Suprapubic skin (tissue), 4 donors: ENCODE measurements around the gene ASH1L. TPM values are rescaled to one million over a fixed set of nuclear protein-coding genes. Genes with fewer than 3 reads are reported as not detected.
"Not testable (repeated sequence)": the region's sequence is repeated elsewhere in the genome, so short reads cannot be mapped to it uniquely, and the experiment has no call there.

Experiments used
- DNase-seq, 2 donors: peaks; one replicate each; pipeline ENCODE4 v3.0.0-alpha.2; 2019; ENCODE audit warnings: low spot score in 2 of 2
- H3K27ac ChIP-seq: fragments of 200-600 bp; sonication (generic); one replicate; pipeline ENCODE4 v1.5.1; 2019
- H3K27me3 ChIP-seq: fragments of 200-600 bp; sonication (generic); one replicate; pipeline ENCODE4 v1.5.1; 2019
- H3K36me3 ChIP-seq: fragments of 200-600 bp; sonication (generic); one replicate; pipeline ENCODE4 v1.5.1; 2019
- H3K4me1 ChIP-seq: fragments of 200-600 bp; sonication (generic); one replicate; pipeline ENCODE4 v1.5.1; 2019
- H3K4me3 ChIP-seq: fragments of 200-600 bp; sonication (generic); one replicate; pipeline ENCODE4 v1.5.1; 2019; ENCODE audit warnings: mild to moderate bottlenecking
- H3K9me3 ChIP-seq: fragments of 200-600 bp; sonication (generic); one replicate; pipeline ENCODE4 v1.5.1; 2019
- CTCF ChIP-seq, 2 donors: fragments of 200-600 bp in 1 of 2; fragments of 450-650 bp in 1 of 2; sonication (generic) in 1 of 2; IDR thresholded peaks; one replicate each; pipeline ENCODE4 v1.5.1; 2016 to 2019; ENCODE audit warnings: antibody characterized with exemption in 2 of 2, mild to moderate bottlenecking in 1 of 2, moderate library complexity in 1 of 2
- EP300 ChIP-seq: sonication (generic); formaldehyde crosslinking; IDR thresholded peaks from one replicate; pipeline ENCODE4 v1.6.1; 2017; ENCODE audit warnings: antibody characterized with exemption
- POLR2A ChIP-seq, 2 donors: fragments of 450-650 bp; IDR thresholded peaks; one replicate each; pipeline ENCODE4 v1.6.1; 2017; ENCODE audit warnings: antibody characterized with exemption in 2 of 2, mild to moderate bottlenecking in 2 of 2, moderate library complexity in 2 of 2
- POLR2AphosphoS5 ChIP-seq, 3 donors: sonication (generic); formaldehyde crosslinking; IDR thresholded peaks; one replicate each; pipeline ENCODE4 v1.6.1; 2017; ENCODE audit warnings: antibody characterized with exemption in 3 of 3
- WGBS: methylation state at CpG from one replicate; pipeline ENCODE4 v1.1.5; 2018; 5-methylcytosine and 5-hydroxymethylcytosine counted together
- total RNA-seq, 4 donors: library from RNA; depleted of rRNA; stranded (reverse); fragments of >200 nt; gene quantifications; one replicate each; pipeline ENCODE4 v1.1.0, GENCODE V29; 2016

Gene ASH1L
- total RNA-seq, 4 donors from 2014 or later = 51.9 to 121 (median 66.2) TPM

GRCh38 chr1:155457266-155457665 lies 105.3 kb downstream of the ASH1L start:
- WGBS = 94% methylated on average over 2 of the region's 2 CpGs
- Histone ChIP-seq H3K36me3 (peaks cover 16% of the 10 kb centered on the region), H3K27me3 (no peaks in the 10 kb centered on the region), H3K27ac (no peak overlapping the region), H3K4me3 (no peak overlapping the region), H3K9me3 (no peaks in the 10 kb centered on the region), H3K4me1 (no peaks in the 10 kb centered on the region)
- no peak for TF ChIP-seq POLR2A (IDR thresholded peaks at IDR 0.05)
- TF ChIP-seq CTCF (IDR thresholded peaks at IDR 0.05) = no peak
- TF ChIP-seq POLR2AphosphoS5 (IDR thresholded peaks at IDR 0.05) = no peak
- TF ChIP-seq EP300 = no peak
- no peak for DNase-seq

- Histone ChIP-seq H3K27ac (no peak overlapping the region), H3K9me3 (no peaks in the 10 kb centered on the region), H3K4me1 (no peaks in the 10 kb centered on the region), H3K36me3 (peaks cover 20% of the 10 kb centered on the region), H3K27me3 (no peaks in the 10 kb centered on the region), H3K4me3 (no peak overlapping the region)
- no peak for DNase-seq
- WGBS = 68% methylated on average over 1 of the region's 1 CpG
- TF ChIP-seq POLR2AphosphoS5 (IDR thresholded peaks at IDR 0.05) = no peak
- no peak for TF ChIP-seq POLR2A (IDR thresholded peaks at IDR 0.05)
- no peak for TF ChIP-seq CTCF (IDR thresholded peaks at IDR 0.05)
- TF ChIP-seq EP300 = no peak
Observed at GRCh38 chr1:155455588-155456195, 106.9 kb downstream of the ASH1L start.

- no peaks in the 10 kb centered on the region for H3K9me3 ChIP-seq
- peaks cover 32% of the 10 kb centered on the region for H3K36me3 ChIP-seq
- no peak for DNase-seq
- H3K4me3 ChIP-seq = no peak overlapping the region
- no peak for TF ChIP-seq EP300
- no peak for TF ChIP-seq POLR2AphosphoS5 (IDR thresholded peaks at IDR 0.05)
- WGBS = 100% methylated on average over 1 of the region's 1 CpG
- H3K27me3 ChIP-seq = no peaks in the 10 kb centered on the region
- no peaks in the 10 kb centered on the region for H3K4me1 ChIP-seq
- no peak overlapping the region for H3K27ac ChIP-seq
Observed at GRCh38 chr1:155454096-155454495, 108.5 kb downstream of the ASH1L start.

- Histone ChIP-seq H3K27me3 (no peaks in the 10 kb centered on the region), H3K27ac (no peak overlapping the region), H3K4me3 (no peak overlapping the region), H3K36me3 (peaks cover 39% of the 10 kb centered on the region), H3K9me3 (no peaks in the 10 kb centered on the region), H3K4me1 (no peaks in the 10 kb centered on the region)
- no peak for DNase-seq
- TF ChIP-seq CTCF (IDR thresholded peaks at IDR 0.05) = no peak
- TF ChIP-seq EP300 = no peak
- TF ChIP-seq POLR2AphosphoS5 (IDR thresholded peaks at IDR 0.05) = no peak
- no peak for TF ChIP-seq POLR2A (IDR thresholded peaks at IDR 0.05)
- 91% methylated on average over 7 of the region's 7 CpGs for WGBS
Observed at GRCh38 chr1:155453141-155453540, 109.5 kb downstream of the ASH1L start.

GRCh38 chr1:155451199-155451598 lies 111.4 kb downstream of the ASH1L start:
- Histone ChIP-seq H3K4me3 (no peak overlapping the region), H3K9me3 (no peaks in the 10 kb centered on the region), H3K27me3 (no peaks in the 10 kb centered on the region), H3K4me1 (no peaks in the 10 kb centered on the region), H3K36me3 (peaks cover 41% of the 10 kb centered on the region), H3K27ac (no peak overlapping the region)
- TF ChIP-seq POLR2A (IDR thresholded peaks at IDR 0.05) = no peak
- no peak for TF ChIP-seq POLR2AphosphoS5 (IDR thresholded peaks at IDR 0.05)
- TF ChIP-seq EP300 = no peak
- TF ChIP-seq CTCF (IDR thresholded peaks at IDR 0.05) = no peak
- WGBS = 92% methylated on average over 7 of the region's 7 CpGs
- no peak for DNase-seq

- H3K9me3 ChIP-seq, H3K27ac ChIP-seq, H3K27me3 ChIP-seq, DNase-seq, H3K4me1 ChIP-seq, H3K4me3 ChIP-seq: not testable (repeated sequence)
- H3K36me3 ChIP-seq = peaks cover 17% of the 10 kb centered on the region
- 97% methylated on average over 6 of the region's 6 CpGs for WGBS
Observed at GRCh38 chr1:155442431-155442830, 120.2 kb downstream of the ASH1L start.
